Measurements from ENCODE around the gene ACTL8.

- TF ChIP-seq CTCF (IDR thresholded peaks at IDR 0.05) = no peak
- no peak for TF ChIP-seq EZH2 (IDR thresholded peaks at IDR 0.05)
Measured at GRCh38 chr1:17710889-17711576, 44.1 kb upstream of the ACTL8 start.

Data from neural progenitor cell (in vitro differentiated cells).